Endothelial cell of umbilical vein (primary cell): ENCODE measurements around the gene ZWINT. TPM values are rescaled to one million over a fixed set of nuclear protein-coding genes. Genes with fewer than 3 reads are reported as not detected.

Experiments used
- BruUV-seq: library from RNA; stranded (reverse); fragments of 400-500 nt; replicated peaks from 2 replicates; lab custom pipeline; 2021; lab: Mats Ljungman, UMichigan
- CTCF ChIA-PET: fragments of 300-600, 350-600 bp; sonication (Branson Sonifier 250); formaldehyde crosslinking; loops from one replicate; lab custom pipeline; 2021; ENCODE audit warnings: antibody characterized with exemption, inconsistent platforms; lab: Charles Lee
- POLR2A ChIA-PET: fragments of 300-600, 350-600 bp; sonication (Branson Sonifier 250); formaldehyde crosslinking; loops from one replicate; lab custom pipeline; 2021; ENCODE audit warnings: antibody characterized with exemption, inconsistent platforms; lab: Charles Lee
- DNase-seq: peaks from one replicate; pipeline ENCODE4 v3.0.0-alpha.2; 2011; ENCODE audit warnings: low read depth, low spot score
- FAIRE-seq: peaks from 2 replicates; lab custom pipeline; 2011; peaks lifted over from hg19 to GRCh38; lab: Jason Lieb, UNC
- H2AFZ ChIP-seq: 2 replicates; pipeline ENCODE4 v1.6.0; 2012; ENCODE audit warnings: low read depth, low read length, control low read depth, inconsistent platforms
- H3K27ac ChIP-seq: 2 replicates; pipeline ENCODE4 v1.5.1; 2011; ENCODE audit warnings: low read depth, mild to moderate bottlenecking, control low read depth, low read length, moderate library complexity; ENCODE audit not compliant: insufficient read depth
- H3K27me3 ChIP-seq, 2 experiments: 2 replicates each; pipeline versions ENCODE4 v1.6.0 to v1.6.1; 2011; ENCODE audit warnings: low read length in 2 of 2, mixed read lengths in 1 of 2; ENCODE audit not compliant: control insufficient read depth in 2 of 2, insufficient read depth in 2 of 2
- H3K36me3 ChIP-seq, 2 experiments: 2 replicates in 1 of 2; 3 replicates in 1 of 2; pipeline ENCODE4 v1.5.1; 2011; ENCODE audit warnings: low read length in 2 of 2, mild to moderate bottlenecking in 1 of 2, moderate library complexity in 1 of 2; ENCODE audit not compliant: control insufficient read depth in 2 of 2, insufficient read depth in 2 of 2; ENCODE audit errors: extremely low read depth in 1 of 2
- H3K4me1 ChIP-seq: 3 replicates; pipeline ENCODE4 v1.5.1; 2011; ENCODE audit warnings: mild to moderate bottlenecking, low read length; ENCODE audit not compliant: control insufficient read depth, insufficient read depth; ENCODE audit errors: extremely low read depth
- H3K4me2 ChIP-seq: 2 replicates; pipeline ENCODE4 v1.6.1; 2011; ENCODE audit warnings: low read length, control low read depth, mixed read lengths; ENCODE audit not compliant: insufficient read depth
- H3K4me3 ChIP-seq, 3 experiments: fragments of 200-600 bp in 1 of 3; sonication (generic), shearing (Covaris generic) in 1 of 3; replicated peaks in 1 of 3; 2 replicates each; pipeline ENCODE4 v1.5.1; 2011 to 2016; ENCODE audit warnings: control low read depth in 3 of 3, low read length in 3 of 3, mild to moderate bottlenecking in 2 of 3, inconsistent platforms in 1 of 3, low read depth in 1 of 3, moderate library complexity in 1 of 3; ENCODE audit not compliant: insufficient read depth in 1 of 3
- H3K79me2 ChIP-seq: 2 replicates; pipeline ENCODE4 v1.6.0; 2012; ENCODE audit warnings: low read length, inconsistent platforms; ENCODE audit not compliant: control insufficient read depth, insufficient read depth
- H3K9ac ChIP-seq: replicated peaks from 2 replicates; pipeline ENCODE3; 2011; ENCODE audit warnings: low read length, control low read depth; ENCODE audit not compliant: insufficient read depth; ENCODE audit errors: extremely low read depth
- H3K9me1 ChIP-seq: replicated peaks from 3 replicates; pipeline ENCODE4 v1.6.0; 2011; ENCODE audit warnings: mild to moderate bottlenecking, low read length; ENCODE audit not compliant: control insufficient read depth, insufficient read depth; ENCODE audit errors: extremely low read depth
- H3K9me3 ChIP-seq: replicated peaks from 2 replicates; pipeline ENCODE4 v1.5.1; 2012; ENCODE audit warnings: low read length, inconsistent platforms; ENCODE audit not compliant: control insufficient read depth, insufficient read depth
- H4K20me1 ChIP-seq: replicated peaks from 2 replicates; pipeline ENCODE3; 2011; ENCODE audit warnings: mild to moderate bottlenecking, low read length; ENCODE audit not compliant: control insufficient read depth, insufficient read depth; ENCODE audit errors: extremely low read depth
- EZH2 ChIP-seq: IDR thresholded peaks from 2 replicates; pipeline ENCODE4 v1.6.1; 2012; ENCODE audit warnings: borderline replicate concordance, low read depth, mild to moderate bottlenecking, moderate library complexity, low read length, inconsistent platforms; ENCODE audit not compliant: severe bottlenecking
- FOS ChIP-seq: IDR thresholded peaks from 2 replicates; pipeline ENCODE4 v1.6.1; 2011; ENCODE audit warnings: mild to moderate bottlenecking, low read length, moderate library complexity, borderline replicate concordance; ENCODE audit not compliant: insufficient read depth
- GATA2 ChIP-seq: IDR thresholded peaks from 2 replicates; pipeline ENCODE4 v1.7.0; 2011; ENCODE audit warnings: low read depth, mild to moderate bottlenecking, moderate library complexity, mixed read lengths, low read length; ENCODE audit not compliant: insufficient read length, insufficient read depth
- JUN ChIP-seq: IDR thresholded peaks from 2 replicates; pipeline ENCODE4 v1.6.1; 2011; ENCODE audit warnings: borderline replicate concordance, low read depth; ENCODE audit not compliant: insufficient read length, insufficient read depth
- MYC ChIP-seq: IDR thresholded peaks from one replicate; pipeline ENCODE4 v1.6.1; 2011; ENCODE audit warnings: mild to moderate bottlenecking, low read depth, low read length
- POLR2A ChIP-seq: IDR thresholded peaks from 2 replicates; pipeline ENCODE4 v1.6.1; 2012; ENCODE audit warnings: low read depth, mild to moderate bottlenecking, control low read depth, low read length
- POLR2AphosphoS5 ChIP-seq: IDR thresholded peaks from 2 replicates; pipeline ENCODE4 v1.6.1; 2012; ENCODE audit warnings: low read depth, mild to moderate bottlenecking, control low read depth, low read length, moderate library complexity; ENCODE audit not compliant: insufficient read depth
- dilution Hi-C: fragments of 300-500 bp; cut with MboI; formaldehyde crosslinking; loops from one replicate; pipeline ENCODE4 v1.15.0; 2019; ENCODE audit warnings: low sequenced_read_pairs; ENCODE audit not compliant: extremely low pct_ligation_motif_present
- intact Hi-C: fragments of 100-400 bp; cut with micrococcal nuclease; formaldehyde crosslinking; loops from one replicate; pipeline ENCODE4 v1.10.0; 2022
- polyA plus RNA-seq, 4 experiments: library from polyadenylated mRNA; depleted of rRNA in 3 of 4; stranded (reverse) in 3 of 4; unstranded in 1 of 4; fragments of >200 nt; gene quantifications; 2 replicates each; pipeline versions ENCODE4 v1.2.1 to v1.2.3, GENCODE V29; 2011 to 2012; ENCODE audit warnings: missing spikeins in 1 of 4
- total RNA-seq: library from RNA; stranded (reverse); gene quantifications from 2 replicates; pipeline ENCODE4 v1.2.3, GENCODE V29; 2021
- TF ChIP-seq, protein P1 (sequence below), 2 donors: IDR thresholded peaks; 1 replicate in 1 of 2; 2 replicates in 1 of 2; pipeline ENCODE4 v1.5.1; 2011; ENCODE audit warnings: low read length in 2 of 2, mild to moderate bottlenecking in 2 of 2, moderate library complexity in 2 of 2, control low read depth in 1 of 2, inconsistent platforms in 1 of 2, low read depth in 1 of 2; ENCODE audit not compliant: insufficient read depth in 1 of 2; ENCODE audit errors: extremely low read depth in 1 of 2
- TF ChIP-seq, protein P2 (sequence below): IDR thresholded peaks from 2 replicates; pipeline ENCODE4 v1.6.1; 2011; ENCODE audit not compliant: insufficient read depth, insufficient read length

The ZWINT gene
- total and polyA plus RNA-seq, 2 donors (not counting 3 experiments of a cell fraction or from before 2014, with no cell fraction given), result 42.8 to 69.6 TPM

DNA sequence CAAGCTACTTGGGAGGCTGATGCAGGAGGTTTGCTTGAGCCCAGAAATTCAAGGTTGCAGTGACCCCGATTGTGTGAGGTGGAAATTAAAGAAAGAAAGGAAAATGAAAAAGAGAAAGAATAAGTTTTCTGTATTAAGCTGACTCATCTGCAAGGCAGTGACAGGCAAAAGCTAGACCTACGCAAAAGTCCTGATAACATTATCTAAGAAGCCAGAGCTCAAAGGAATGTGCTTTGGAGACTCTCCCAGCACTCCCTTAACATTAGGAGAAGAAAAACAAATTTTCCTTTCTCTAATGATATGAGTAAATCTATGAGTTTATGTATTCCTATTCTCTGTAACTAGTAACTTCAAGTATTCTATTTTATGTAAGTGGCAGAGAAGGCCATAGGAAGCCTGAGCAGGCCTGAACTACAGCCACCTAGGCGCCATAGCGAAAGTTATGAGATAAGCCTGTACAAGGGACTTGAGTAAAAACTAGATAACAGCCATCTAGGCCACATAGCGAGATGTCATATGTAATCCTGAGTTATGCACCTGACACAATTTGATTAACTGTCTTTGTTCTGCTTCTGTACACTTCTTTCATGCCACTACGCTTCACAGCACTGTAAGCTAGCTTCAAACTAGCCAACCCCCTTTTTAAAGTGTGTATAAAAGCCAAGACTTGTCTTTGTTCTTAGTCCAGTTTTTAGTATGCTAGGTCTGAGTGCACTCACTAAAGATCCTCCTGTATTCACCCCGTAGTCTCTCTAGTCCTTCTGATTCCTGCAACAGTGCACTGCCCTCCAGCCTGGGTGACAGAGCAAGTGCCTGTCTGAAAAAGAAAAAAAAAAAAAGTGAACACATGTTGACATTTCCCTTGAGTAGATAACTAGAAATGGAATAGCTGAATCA, 9.4 kb upstream of the ZWINT start:
- DNase-seq (no peak), FAIRE-seq (no peak)
- TF ChIP-seq GATA2, result no peak
- TF ChIP-seq EZH2, result no peak
- TF ChIP-seq FOS, result no peak
- TF ChIP-seq POLR2AphosphoS5, result no peak
- POLR2A ChIA-PET, result no interaction called here
- H3K27ac ChIP-seq, result no peak overlapping the region
- dilution Hi-C loops (no loop called here), intact Hi-C loops (no loop called here)
- no TSS peak for BruUV-seq
- no peaks in the 10 kb centered on the region for H3K79me2 ChIP-seq
- H2AFZ ChIP-seq, result no peak overlapping the region
- H4K20me1 ChIP-seq, result no peaks in the 10 kb centered on the region
- H3K9ac ChIP-seq, result no peak overlapping the region
- no peak overlapping the region for H3K4me2 ChIP-seq
- H3K9me3 ChIP-seq, result peaks cover 1% of the 10 kb centered on the region
- H3K9me1 ChIP-seq, result no peaks in the 10 kb centered on the region
- no peaks in the 10 kb centered on the region for H3K36me3 ChIP-seq
- H3K4me3 ChIP-seq, result no peak overlapping the region
- H3K27me3 ChIP-seq, result no peaks in the 10 kb centered on the region
- CTCF ChIA-PET, result no interaction called here
- H3K4me1 ChIP-seq, result no peaks in the 10 kb centered on the region

DNA sequence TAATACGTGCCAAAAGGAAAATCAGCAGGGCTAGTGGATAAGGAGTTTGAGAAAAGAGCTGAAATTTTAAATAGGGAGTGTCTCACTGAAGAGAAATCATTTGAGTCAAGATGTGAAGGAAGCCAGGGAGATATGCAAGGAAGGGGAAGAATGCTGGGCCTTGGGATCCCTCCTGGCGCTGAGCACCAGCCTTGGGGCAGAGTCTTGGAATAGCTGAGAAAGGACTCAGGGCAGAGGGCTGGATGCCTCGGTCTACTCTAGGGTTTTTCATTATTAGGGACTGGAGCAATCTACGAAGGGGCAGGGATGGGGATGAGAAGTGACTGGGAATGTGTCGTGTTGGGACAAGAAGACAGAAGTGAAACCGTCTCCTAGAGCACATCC, 484 bp downstream of the ZWINT start:
- Histone ChIP-seq H3K79me2 (peaks cover 28% of the 10 kb centered on the region), H4K20me1 (no peaks in the 10 kb centered on the region), H3K27me3 (no peaks in the 10 kb centered on the region), H3K4me2 (peak overlapping the region; percentile 88), H3K4me3 (peak overlapping the region; percentile 73 to 98 (median 86)), H3K36me3 (peaks cover 0 to 4% of the 10 kb centered on the region in 2 experiments), H3K27ac (peak overlapping the region; percentile 51), H2AFZ (peak overlapping the region; percentile 97), H3K9me1 (no peaks in the 10 kb centered on the region), H3K9me3 (no peaks in the 10 kb centered on the region), H3K4me1 (peaks cover 13% of the 10 kb centered on the region), H3K9ac (peak overlapping the region; percentile 83)
- TSS peak; percentile 45 for BruUV-seq
- FAIRE-seq (no peak), DNase-seq (peak; percentile 2)
- ChIA-PET POLR2A (no interaction called here), CTCF (interaction anchor here (3.0 kb wide), 1 partner anchor 10 kb away, joined by 11 read pairs; no protein-coding TSS in a partner anchor)
- intact Hi-C loops (no loop called here), dilution Hi-C loops (no loop called here)
- TF ChIP-seq, protein P1, sequence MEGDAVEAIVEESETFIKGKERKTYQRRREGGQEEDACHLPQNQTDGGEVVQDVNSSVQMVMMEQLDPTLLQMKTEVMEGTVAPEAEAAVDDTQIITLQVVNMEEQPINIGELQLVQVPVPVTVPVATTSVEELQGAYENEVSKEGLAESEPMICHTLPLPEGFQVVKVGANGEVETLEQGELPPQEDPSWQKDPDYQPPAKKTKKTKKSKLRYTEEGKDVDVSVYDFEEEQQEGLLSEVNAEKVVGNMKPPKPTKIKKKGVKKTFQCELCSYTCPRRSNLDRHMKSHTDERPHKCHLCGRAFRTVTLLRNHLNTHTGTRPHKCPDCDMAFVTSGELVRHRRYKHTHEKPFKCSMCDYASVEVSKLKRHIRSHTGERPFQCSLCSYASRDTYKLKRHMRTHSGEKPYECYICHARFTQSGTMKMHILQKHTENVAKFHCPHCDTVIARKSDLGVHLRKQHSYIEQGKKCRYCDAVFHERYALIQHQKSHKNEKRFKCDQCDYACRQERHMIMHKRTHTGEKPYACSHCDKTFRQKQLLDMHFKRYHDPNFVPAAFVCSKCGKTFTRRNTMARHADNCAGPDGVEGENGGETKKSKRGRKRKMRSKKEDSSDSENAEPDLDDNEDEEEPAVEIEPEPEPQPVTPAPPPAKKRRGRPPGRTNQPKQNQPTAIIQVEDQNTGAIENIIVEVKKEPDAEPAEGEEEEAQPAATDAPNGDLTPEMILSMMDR (IDR thresholded peaks at IDR 0.05; ENCODE audit: extremely low read depth in 1 of 2, insufficient read depth in 1 of 2, low read depth in 1 of 2, low read length in 2 of 2), result no peak
- TF ChIP-seq JUN (no peak), POLR2A (no peak), MYC (no peak), FOS (no peak), EZH2 (no peak), POLR2AphosphoS5 (no peak), GATA2 (no peak)
- TF ChIP-seq, protein P2, sequence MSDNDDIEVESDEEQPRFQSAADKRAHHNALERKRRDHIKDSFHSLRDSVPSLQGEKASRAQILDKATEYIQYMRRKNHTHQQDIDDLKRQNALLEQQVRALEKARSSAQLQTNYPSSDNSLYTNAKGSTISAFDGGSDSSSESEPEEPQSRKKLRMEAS, result no peak
